ENCODE results near the gene POLR2F. TPM values are rescaled to one million over a fixed set of nuclear protein-coding genes. Genes with fewer than 3 reads are reported as not detected.
A peak's percentile ranks its signal among the peaks of the same experiment; 100 is the strongest.

The POLR2F gene
- total RNA-seq, 1 experiment from 2014 or later = 162 TPM

GRCh38 chr22:37995460-37995859, 42.0 kb downstream of the POLR2F start:
- BruUV-seq (replicated peaks) = no TSS peak
- Histone ChIP-seq H3K4me3 (ENCODE audit: low read depth, low read length, poor library complexity, severe bottlenecking) (no peak overlapping the region), H3K9me3 (ENCODE audit: low read depth, low read length, poor library complexity, severe bottlenecking) (no peaks in the 10 kb centered on the region), H3K36me3 (ENCODE audit: insufficient read depth, low read length, poor library complexity, severe bottlenecking) (no peaks in the 10 kb centered on the region), H3K4me1 (ENCODE audit: insufficient read depth, low read length, poor library complexity, severe bottlenecking) (peaks cover 19% of the 10 kb centered on the region), H3K27ac (ENCODE audit: low read depth, low read length, poor library complexity, severe bottlenecking) (no peak overlapping the region), H3K27me3 (replicated peaks; ENCODE audit: insufficient read depth, low read depth, low read length, poor library complexity) (no peaks in the 10 kb centered on the region)
- TF ChIP-seq EZH2 (IDR thresholded peaks at IDR 0.05; ENCODE audit: borderline replicate concordance, low read depth, low read length, poor library complexity, severe bottlenecking) (no peak), CTCF (conservative IDR thresholded peaks at IDR 0.05; ENCODE audit: low read depth, low read length) (no peak)
- ChIA-PET CTCF (no interaction called here), POLR2A (ENCODE audit: low non-redundant PET) (no interaction called here)
- no peak for DNase-seq (ENCODE audit: low spot score)
- intact Hi-C loops (cut with micrococcal nuclease; ENCODE audit: unreplicated experiment) = no loop called here

- TF ChIP-seq EZH2 (IDR thresholded peaks at IDR 0.05; ENCODE audit: borderline replicate concordance, low read depth, low read length, poor library complexity, severe bottlenecking) = no peak
- no peak for TF ChIP-seq CTCF (conservative IDR thresholded peaks at IDR 0.05; ENCODE audit: low read depth, low read length)
- DNase-seq (ENCODE audit: low spot score) = peak; percentile 31
- CTCF ChIA-PET = no interaction called here
These were observed 42.6 kb downstream of the POLR2F start for GRCh38 chr22:37996079-37996478.

GRCh38 chr22:37996515-37997246, 43.2 kb downstream of the POLR2F start:
- TF ChIP-seq EZH2 (IDR thresholded peaks at IDR 0.05; ENCODE audit: borderline replicate concordance, low read depth, low read length, poor library complexity, severe bottlenecking) = no peak
- Histone ChIP-seq H3K27ac (ENCODE audit: low read depth, low read length, poor library complexity, severe bottlenecking) (no peak overlapping the region), H3K27me3 (replicated peaks; ENCODE audit: insufficient read depth, low read depth, low read length, poor library complexity) (no peaks in the 10 kb centered on the region), H3K4me3 (ENCODE audit: low read depth, low read length, poor library complexity, severe bottlenecking) (no peak overlapping the region), H3K4me1 (ENCODE audit: insufficient read depth, low read length, poor library complexity, severe bottlenecking) (peaks cover 19% of the 10 kb centered on the region), H3K36me3 (ENCODE audit: insufficient read depth, low read length, poor library complexity, severe bottlenecking) (no peaks in the 10 kb centered on the region), H3K9me3 (ENCODE audit: low read depth, low read length, poor library complexity, severe bottlenecking) (no peaks in the 10 kb centered on the region)
- CTCF ChIA-PET = no interaction called here
- no TSS peak for BruUV-seq (replicated peaks)
- no peak for DNase-seq (ENCODE audit: low spot score)
- intact Hi-C loops (cut with micrococcal nuclease; ENCODE audit: unreplicated experiment) = no loop called here
- POLR2A ChIA-PET (ENCODE audit: low non-redundant PET) = no interaction called here

More at GRCh38 chr22:37996079-37996478, 42.6 kb downstream of the POLR2F start:
- no peaks in the 10 kb centered on the region for H3K9me3 ChIP-seq (ENCODE audit: low read depth, low read length, poor library complexity, severe bottlenecking)
- H3K4me1 ChIP-seq (ENCODE audit: insufficient read depth, low read length, poor library complexity, severe bottlenecking) = peaks cover 19% of the 10 kb centered on the region
- no peaks in the 10 kb centered on the region for H3K36me3 ChIP-seq (ENCODE audit: insufficient read depth, low read length, poor library complexity, severe bottlenecking)
- no TSS peak for BruUV-seq (replicated peaks)
- intact Hi-C loops (cut with micrococcal nuclease; ENCODE audit: unreplicated experiment) = no loop called here
- POLR2A ChIA-PET (ENCODE audit: low non-redundant PET) = no interaction called here
- H3K27me3 ChIP-seq (replicated peaks; ENCODE audit: insufficient read depth, low read depth, low read length, poor library complexity) = no peaks in the 10 kb centered on the region
- no peak overlapping the region for H3K4me3 ChIP-seq (ENCODE audit: low read depth, low read length, poor library complexity, severe bottlenecking)
- no peak overlapping the region for H3K27ac ChIP-seq (ENCODE audit: low read depth, low read length, poor library complexity, severe bottlenecking)

- Histone ChIP-seq H3K4me1 (ENCODE audit: insufficient read depth, low read length, poor library complexity, severe bottlenecking) (peaks cover 19% of the 10 kb centered on the region), H3K9me3 (ENCODE audit: low read depth, low read length, poor library complexity, severe bottlenecking) (no peaks in the 10 kb centered on the region), H3K27me3 (replicated peaks; ENCODE audit: insufficient read depth, low read depth, low read length, poor library complexity) (no peaks in the 10 kb centered on the region), H3K4me3 (ENCODE audit: low read depth, low read length, poor library complexity, severe bottlenecking) (no peak overlapping the region), H3K27ac (ENCODE audit: low read depth, low read length, poor library complexity, severe bottlenecking) (no peak overlapping the region), H3K36me3 (ENCODE audit: insufficient read depth, low read length, poor library complexity, severe bottlenecking) (no peaks in the 10 kb centered on the region)
- ChIA-PET CTCF (no interaction called here), POLR2A (ENCODE audit: low non-redundant PET) (no interaction called here)
- intact Hi-C loops (cut with micrococcal nuclease; ENCODE audit: unreplicated experiment) = no loop called here
- TF ChIP-seq EZH2 (IDR thresholded peaks at IDR 0.05; ENCODE audit: borderline replicate concordance, low read depth, low read length, poor library complexity, severe bottlenecking) (no peak), CTCF (conservative IDR thresholded peaks at IDR 0.05; ENCODE audit: low read depth, low read length) (no peak)
- no peak for DNase-seq (ENCODE audit: low spot score)
- no TSS peak for BruUV-seq (replicated peaks)
These were observed 45.0 kb downstream of the POLR2F start for GRCh38 chr22:37998543-37998942.
